GM18870 (cell line): ENCODE results near the gene DPP6.
"Not testable (repeated sequence)": the region's sequence is repeated elsewhere in the genome, so short reads cannot be mapped to it uniquely, and the experiment has no call there.

Source experiments
- ATAC-seq: cut with Tn5 transposase; IDR thresholded peaks from one replicate; pipeline ENCODE4 v1.9.1; 2021; ENCODE audit warnings: moderate library complexity; ENCODE audit not compliant: unreplicated experiment

Gene DPP6

DNA sequence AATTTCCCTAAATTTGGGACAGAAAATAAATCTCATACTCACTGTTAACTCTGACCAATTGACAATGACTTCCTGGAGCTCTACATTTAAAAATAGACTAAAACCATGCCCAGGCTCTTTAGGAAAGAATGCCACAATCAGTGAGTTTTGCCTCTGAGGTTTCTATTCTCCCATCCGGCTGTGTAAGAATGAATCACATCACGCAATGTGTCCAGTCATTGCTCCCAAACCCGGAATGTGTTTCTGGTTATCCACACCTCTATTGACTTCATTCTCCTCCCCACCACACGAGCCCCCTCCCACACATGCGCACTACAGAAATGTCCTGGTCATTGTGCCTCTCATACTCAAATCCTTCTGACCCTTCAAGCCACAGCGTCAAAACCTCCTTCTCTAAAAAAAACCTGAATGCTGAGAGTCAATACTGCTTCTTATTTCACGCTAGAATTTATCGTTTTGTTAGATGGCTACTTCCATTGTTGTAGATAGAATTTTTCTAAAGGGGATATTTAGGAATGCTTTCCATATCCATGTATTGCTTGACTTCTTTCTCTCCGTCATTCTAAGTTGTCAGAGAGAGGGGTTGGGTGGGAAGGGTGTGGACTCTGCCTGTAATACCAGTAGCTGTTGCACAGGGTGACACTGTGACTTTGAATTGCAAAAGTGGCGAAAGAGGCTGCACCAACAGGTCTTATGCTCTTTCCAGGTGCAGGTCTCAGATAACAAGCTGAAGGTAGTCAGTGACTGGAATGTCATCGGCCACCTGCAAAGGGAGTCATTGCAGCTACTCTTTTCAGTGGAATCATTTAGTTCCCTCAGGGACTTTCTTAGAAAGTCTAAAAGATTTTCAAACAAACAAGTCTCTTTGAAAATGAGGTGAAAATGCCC, 594.2 kb downstream of the DPP6 start:
- ATAC-seq, result no peak

DNA sequence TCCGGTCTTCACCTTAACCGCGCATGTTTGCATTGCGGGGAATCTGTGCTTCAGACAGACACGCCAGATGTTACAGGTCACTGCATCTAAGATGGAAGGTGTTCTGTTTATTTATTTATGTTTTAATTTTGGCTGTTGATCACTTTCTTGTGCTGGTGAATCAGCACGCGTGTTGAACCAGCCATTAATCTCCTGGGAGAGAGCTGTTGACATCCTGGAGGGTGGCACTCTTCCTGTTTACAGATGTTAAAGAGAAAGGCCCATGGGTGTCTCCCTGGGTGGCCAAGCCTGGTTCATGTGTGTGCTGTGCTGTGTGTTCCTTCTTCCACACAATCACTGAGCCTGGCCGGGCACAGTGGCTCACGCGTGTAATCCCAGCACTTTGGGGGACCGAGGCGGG, 595.4 kb downstream of the DPP6 start:
- ATAC-seq, result no peak

DNA sequence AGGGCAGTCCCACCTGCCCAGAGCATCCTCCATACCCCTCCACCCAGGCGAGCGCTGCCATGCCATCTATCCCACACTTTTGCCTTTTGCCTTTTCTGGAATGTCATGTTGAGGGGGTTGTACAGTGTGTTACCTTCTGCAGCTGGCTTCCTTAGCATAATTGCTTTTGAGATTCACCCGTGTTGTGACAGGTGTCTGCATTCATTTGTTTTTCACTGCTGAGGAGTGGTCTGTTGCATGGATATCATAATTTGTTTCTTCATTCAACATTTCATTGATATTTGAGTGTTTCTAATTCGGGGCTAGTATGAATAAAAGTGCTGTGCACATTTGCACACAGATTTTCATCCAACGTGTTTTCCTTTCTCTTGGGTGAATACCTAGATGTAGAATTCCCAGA, 596.8 kb downstream of the DPP6 start:
- ATAC-seq, result no peak

DNA sequence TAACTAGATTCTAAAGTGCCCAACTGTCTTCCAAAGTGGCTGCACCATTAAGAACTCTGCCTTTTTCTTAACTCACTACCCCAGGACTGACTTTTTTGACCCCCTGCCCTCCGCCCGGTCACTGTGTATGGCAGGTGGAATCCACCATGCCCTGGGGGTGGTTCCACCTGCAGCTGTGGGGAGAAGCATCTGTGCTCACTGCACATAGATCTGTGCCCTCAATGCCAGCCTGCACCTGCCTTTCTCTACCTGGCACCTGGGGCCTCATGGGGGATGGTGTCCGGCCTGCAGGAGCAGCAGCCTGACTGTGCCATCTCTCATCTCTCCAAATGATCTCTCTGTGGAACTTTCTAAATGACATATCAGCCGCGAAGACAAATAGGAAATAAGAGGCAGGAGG, 597.2 kb downstream of the DPP6 start:
- ATAC-seq, result no peak

DNA sequence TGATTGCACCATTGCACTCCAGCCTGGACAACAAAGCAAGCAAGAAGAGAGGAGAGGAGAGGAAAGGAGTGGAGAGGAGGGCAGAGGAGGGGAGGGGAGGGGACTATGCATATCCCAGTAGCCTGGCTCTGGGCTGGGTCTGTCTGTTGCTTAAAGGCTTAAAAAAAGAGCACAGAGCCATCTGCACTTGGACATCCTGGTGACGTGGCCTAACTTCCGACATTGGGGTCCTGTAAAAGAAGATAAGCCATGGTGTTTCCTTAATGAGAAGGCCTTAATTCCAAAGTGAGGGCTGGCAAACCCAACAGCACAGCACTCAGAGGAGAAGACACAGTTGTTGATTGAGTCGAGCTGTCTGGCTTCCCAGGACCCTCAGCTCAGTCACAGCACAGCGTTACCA, 598.1 kb downstream of the DPP6 start:
- no peak for ATAC-seq

DNA sequence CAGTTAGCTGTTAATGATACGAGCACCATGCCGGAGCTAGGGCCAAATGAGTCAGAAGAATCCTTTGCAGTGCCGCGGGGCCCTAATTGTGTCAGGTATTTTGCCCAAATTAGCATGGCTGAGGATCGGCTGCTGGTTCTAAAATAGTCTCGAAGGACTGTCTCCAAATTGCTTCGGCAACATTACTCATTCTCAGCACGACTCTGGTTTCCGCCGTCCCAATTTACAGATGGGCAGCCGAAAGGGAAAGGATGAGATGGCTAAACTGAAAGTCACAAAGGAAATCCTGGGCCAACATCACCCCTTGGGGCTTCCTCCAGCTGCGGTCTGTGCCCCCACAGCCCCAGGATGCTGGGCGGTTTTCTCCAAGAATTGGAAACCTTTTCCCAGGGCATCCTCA, 599.3 kb downstream of the DPP6 start:
- no peak for ATAC-seq

DNA sequence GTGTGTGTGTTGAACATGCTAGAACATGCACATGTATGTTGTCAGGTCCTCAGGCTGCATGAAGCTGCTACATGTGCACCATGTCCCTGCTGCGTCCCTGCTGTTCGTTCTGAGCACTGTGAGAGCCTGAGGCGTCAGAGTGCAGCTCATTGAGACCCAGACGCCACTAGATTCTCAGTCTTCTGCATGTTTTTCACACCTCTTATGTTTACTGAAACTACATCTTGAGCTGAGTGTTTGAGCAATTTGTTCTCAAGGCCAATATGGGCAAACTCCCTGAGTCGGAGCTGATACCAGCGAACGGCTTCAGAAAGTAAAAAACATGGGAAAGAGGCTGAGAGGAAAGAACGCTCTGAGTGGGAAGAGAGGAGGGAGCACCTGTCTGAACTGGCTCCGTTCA, 600.4 kb downstream of the DPP6 start:
- ATAC-seq, result no peak

DNA sequence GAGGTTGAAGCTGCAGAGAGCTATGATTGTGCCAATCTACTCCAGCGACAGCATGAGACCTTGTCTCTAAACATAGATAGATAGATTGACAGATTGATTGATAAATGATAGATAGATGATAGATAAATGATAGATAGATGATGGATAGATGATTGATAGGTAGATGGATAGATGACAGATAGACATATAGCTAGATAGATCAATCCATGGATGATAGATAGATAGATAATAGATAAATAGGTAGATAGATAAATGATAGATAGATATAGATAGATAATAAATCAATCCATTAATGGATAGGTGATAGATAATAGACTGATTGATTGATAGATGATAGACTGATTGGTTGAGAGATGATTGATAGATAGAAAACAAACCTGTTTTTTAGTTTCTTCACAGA, 601.1 kb downstream of the DPP6 start:
- ATAC-seq, result no peak

DNA sequence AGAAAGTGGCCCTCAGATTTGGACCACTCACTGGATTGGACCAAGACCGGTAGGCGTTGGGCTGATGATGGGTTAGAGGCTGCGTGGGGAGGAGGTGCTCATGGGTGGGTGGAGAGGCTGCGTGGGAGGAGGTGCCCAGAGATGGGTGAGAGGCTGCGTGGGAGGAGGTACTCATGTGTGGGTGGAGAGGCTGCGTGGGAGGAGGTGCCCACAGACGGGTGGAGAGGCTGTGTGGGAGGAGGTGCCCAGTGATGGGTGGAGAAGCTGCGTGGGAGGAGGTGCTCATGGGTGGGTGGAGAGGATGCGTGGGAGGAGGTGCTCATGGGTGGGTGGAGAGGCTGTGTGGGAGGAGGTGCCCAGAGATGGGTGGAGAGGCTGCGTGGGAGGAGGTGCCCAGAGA, 604.4 kb downstream of the DPP6 start:
- ATAC-seq, result no peak

DNA sequence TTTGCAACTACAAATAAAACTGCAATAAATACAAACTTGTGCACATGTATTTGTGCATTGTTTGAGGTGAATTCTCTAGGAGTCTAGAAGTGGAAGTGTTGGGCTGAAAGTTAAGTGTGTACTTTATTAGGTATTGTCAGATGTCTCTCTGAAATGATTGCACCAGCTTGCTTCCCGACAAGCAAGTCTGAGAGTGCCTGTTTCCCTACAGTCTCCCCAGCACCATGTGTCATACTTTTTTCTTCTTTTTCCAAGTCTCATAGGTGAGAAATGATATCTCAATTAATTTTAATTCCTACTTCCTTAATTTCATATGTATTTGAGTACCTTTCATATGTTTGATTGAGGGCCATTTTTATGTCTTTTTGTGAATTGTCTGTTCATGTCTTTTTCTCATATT, 614.6 kb downstream of the DPP6 start:
- ATAC-seq, result no peak

DNA sequence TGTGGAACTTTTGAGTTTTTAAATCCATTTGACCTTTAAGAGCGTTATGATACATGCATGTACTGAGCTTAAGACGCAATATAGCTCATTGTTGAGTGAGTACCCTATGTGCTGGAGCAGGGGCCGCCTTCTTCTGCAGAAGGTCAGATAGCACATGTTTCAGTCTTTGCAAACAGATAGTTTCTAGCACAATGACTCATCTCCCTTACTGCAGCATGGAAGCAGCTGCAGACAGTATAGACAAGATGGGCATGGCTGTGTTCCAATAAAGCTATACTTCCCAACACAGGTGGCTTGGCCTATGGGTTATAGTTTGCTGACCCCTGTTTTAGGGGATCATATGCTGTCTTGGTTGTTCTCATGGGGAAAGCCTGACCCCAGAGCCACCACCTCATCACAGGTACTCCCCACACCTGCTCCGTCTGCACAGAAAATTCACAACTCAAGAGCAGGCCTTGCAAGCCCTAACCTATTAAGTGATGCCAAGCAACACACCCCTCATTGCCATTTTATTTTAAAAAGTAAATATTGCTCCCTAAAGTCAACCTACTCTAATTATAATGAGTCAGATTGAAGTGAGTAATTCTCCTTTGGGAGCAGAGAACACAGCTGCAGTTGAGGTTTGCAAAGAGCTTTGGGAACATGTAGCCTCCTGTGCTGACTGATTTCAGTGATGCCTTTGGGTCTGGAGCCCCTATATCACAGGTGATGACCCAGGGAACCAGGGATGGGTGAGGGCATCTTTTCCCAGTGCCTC, 620.6 kb downstream of the DPP6 start:
- ATAC-seq, result no peak

DNA sequence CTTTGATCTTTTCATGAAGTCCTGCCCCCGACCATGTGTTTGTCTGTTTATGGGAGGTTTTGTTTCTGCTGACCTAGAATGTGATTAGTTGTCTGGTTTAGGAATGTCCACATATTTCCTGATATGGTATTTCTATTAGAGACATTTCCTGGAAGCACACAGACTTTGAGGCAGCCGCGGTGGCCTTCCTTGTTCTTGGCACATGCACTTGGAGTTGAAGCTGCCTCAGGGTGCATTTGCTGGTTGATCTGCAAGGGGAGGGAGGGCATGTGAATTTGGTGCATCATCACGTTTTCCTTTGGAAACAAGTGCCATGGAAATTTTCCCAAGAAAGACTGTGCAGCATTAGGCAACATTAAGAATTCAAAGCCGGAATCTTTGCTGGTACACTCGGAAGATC, 622.0 kb downstream of the DPP6 start:
- no peak for ATAC-seq

DNA sequence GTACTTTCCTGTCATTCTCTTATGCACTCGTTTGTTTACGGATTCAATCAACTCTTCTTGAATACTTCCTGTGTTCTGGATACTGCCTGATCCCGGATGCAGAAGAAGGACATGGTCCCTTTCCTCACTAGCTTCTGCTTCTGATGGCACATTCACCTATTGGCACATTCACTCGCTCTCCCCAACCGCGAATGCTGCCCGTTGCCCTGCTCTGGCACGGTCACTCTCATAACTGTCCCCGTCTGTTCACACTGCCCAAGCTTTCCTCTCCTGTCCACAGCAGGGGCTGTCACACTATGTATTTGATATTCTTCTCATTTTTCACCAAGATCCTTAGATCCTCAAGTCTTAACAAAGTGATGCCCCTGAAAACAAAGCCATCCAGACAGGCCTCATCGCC, 623.4 kb downstream of the DPP6 start:
- no peak for ATAC-seq

DNA sequence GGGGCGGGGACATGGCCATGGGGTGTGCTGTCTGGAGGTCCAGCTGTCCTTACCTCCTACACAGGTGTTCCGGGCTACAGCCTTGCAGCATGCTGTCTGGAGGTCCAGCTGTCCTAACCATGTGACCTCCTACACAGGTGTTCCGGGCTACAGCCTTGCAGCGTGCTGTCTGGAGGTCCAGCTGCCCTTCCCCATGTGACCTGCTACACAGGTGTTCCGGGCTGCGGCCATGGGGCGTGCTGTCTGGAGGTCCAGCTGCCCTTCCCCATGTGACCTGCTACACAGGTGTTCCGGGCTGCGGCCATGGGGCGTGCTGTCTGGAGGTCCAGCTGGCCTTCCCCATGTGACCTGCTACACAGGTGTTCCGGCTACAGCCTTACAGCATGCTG, 623.8 kb downstream of the DPP6 start:
- not testable (repeated sequence) for ATAC-seq

DNA sequence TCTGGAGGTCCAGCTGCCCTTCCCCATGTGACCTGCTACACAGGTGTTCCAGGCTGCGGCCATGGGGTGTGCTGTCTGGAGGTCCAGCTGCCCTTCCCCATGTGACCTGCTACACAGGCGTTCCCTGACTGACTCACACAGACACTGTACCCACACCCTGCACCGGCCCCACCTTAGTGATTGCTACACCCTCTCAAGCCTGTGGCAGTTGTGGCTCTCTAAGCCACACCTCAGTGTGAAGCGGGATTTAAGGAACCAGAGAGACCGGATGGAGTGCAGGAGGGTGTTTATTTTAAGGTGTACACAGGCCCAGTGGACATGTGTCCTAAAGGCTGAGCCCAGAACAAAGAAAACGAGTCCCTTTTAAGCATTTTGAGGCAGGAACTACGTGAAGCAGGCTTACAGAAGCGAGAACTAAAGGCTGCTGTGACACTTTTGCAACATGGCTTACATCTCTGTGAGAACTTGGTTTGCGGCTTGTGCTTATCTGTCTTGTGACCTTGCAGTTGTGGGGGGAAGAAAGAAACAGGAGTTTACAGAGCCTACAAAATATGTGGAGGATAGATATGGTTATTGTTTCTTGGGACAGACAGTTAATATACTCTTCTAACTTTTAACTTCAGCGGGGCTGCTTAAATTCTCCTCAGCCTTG, 624.4 kb downstream of the DPP6 start:
- no peak for ATAC-seq

DNA sequence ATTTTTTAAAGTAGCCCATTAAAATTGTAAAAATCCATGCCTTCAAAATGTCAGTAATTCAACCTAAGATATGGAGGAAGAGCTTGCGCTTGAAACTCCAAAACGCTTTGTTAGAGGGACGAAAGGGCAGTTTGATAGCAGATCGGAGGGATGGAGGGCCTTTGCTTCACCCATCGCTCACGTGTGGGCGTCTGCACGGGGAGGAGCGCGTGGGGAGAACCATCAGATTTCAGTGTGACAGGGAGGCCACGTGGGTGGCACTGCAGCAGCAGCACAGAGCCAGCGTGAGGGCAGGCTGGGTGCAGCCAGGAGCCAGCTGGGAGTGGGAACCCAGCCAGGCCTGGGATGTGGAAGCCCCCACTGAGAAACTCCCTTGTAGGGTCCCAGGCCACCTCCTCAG, 625.3 kb downstream of the DPP6 start:
- ATAC-seq, result no peak

DNA sequence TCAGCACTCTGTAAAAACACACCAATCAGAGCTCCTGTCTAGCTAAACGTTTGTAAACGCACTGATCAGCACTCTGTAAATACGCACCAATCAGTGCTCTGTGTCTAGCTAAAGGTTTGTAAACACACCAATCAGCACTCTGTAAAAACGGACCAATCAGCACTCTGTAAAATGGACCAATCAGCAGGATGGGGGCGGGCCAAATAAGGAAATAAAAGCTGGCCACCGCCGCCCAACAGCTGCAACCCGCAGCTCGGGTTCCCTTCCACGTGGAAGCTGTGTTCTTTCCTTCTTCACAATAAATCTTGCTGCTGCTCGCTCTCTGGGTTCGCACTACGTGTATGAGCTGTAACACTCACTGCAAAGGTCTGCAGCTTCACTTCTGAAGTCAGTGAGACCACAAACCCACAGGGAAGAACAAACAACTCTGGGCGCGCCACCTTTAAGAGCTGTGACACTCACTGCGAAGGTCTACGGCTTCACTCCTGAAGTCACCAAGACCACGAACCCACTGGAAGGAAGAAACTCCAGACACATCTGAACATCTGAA, 625.9 kb downstream of the DPP6 start:
- ATAC-seq, result not testable (repeated sequence)

DNA sequence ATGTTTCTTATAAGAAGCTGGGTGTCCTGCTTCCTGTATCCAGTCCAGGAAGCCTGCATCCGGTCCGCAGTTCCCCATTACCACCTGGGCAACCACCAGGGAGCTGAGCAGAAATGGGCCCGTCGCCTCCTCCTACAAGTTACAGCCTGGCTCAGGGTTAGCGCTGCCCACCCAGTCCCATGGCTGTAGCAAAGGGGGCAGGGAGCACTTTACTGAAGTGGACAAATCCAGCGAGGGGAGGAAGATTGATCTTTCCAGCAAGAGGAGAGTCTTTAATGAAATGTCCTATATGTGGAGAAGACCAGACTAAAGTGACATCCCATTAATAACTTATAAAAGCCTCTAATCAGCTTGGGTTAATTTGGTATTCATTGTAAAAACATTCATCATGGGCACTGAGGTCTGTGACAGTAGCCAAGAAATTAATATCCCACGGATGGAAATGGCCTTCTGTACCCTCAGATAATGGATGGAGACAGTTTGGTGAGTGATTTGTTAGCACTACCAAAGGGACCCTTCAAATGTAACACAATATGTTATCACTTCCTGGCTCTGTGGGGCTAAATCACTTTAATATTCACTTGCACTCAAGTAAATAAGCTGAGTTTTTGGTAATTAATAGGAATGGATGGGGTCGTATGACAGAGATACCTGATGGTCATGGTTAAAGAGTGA, 627.3 kb downstream of the DPP6 start:
- ATAC-seq, result no peak

DNA sequence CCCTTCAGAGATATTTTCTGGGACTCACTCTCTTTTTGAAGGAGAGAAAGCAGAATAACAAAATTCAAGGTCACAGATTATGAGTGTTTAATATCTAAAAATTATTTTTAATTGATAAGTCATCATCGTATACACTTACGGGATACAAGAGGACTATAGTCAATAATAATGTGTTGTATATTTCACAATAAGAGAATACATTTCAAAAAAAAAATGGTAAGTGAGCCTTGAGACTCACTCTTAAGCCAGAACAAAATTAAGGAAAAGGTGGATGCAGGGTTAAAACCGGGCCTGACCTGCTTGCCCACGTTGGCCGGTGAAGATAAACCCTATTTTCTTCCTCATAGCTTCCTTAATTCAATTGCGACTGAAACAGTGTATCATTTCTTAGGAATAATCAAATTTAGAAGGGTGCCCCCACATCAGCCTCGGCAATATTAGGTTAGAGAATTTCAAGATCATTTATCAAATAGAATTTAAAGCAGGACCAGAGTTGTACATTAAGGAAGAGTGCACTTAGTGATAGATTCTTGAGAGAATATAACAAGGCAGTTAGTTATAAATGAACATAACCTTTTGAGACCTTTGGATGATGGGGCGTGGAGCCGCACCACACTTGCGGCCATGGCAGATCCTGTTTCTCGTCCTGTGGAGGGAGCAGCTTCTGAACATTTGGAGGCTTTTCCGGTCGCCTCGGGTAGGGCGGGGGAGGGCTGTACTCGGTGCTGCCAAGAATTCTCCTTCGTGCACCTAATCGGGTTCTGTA, 628.9 kb downstream of the DPP6 start:
- ATAC-seq, result no peak

DNA sequence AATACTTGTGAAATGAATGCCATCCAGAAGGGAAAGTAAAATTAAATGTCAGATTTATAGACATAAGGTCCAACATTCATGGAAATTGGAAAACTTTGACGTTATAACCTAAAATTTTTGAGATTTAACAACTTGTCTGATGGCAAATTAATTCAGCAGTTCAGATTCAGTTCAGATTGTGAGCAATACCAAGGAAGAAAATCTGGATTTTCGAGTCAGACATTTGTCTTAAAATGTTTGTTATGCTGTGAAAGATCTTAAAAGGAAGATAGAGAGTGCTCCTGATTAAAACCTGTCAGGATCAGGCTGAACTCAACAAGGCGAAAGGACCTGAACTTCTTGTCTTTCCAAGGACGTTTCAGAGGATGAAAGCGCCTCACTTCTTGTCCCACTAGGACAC, 629.8 kb downstream of the DPP6 start:
- ATAC-seq, result no peak
